HG02678 (cell line): ENCODE measurements around the gene BAIAP3.

Experiments
- ATAC-seq: cut with Tn5 transposase; IDR thresholded peaks from one replicate; pipeline ENCODE4 v1.9.1; 2021; ENCODE audit warnings: mild to moderate bottlenecking, moderate library complexity; ENCODE audit not compliant: unreplicated experiment

The BAIAP3 gene

GRCh38 chr16:1330931-1331711 lies 2.3 kb upstream of the BAIAP3 start:
- no peak for ATAC-seq

GRCh38 chr16:1331712-1332617 lies 1.5 kb upstream of the BAIAP3 start:
- peak; percentile 67 for ATAC-seq

- no peak for ATAC-seq
Measured at GRCh38 chr16:1332618-1333148, 762 bp upstream of the BAIAP3 start.

GRCh38 chr16:1333854-1334700 lies 632 bp downstream of the BAIAP3 start:
- ATAC-seq, result no peak

GRCh38 chr16:1334739-1335138 lies 1.3 kb downstream of the BAIAP3 start:
- no peak for ATAC-seq

GRCh38 chr16:1335211-1335971 lies 1.9 kb downstream of the BAIAP3 start:
- ATAC-seq, result no peak

GRCh38 chr16:1335996-1336395 lies 2.6 kb downstream of the BAIAP3 start:
- ATAC-seq, result no peak

GRCh38 chr16:1336619-1337018 lies 3.2 kb downstream of the BAIAP3 start:
- no peak for ATAC-seq

GRCh38 chr16:1337486-1337885 lies 4.0 kb downstream of the BAIAP3 start:
- no peak for ATAC-seq

- ATAC-seq, result no peak
Measured at GRCh38 chr16:1338119-1338730, 4.8 kb downstream of the BAIAP3 start.

GRCh38 chr16:1338855-1339675 lies 5.6 kb downstream of the BAIAP3 start:
- no peak for ATAC-seq

GRCh38 chr16:1340730-1341494 lies 7.5 kb downstream of the BAIAP3 start:
- ATAC-seq, result no peak

- ATAC-seq, result no peak
Measured at GRCh38 chr16:1341495-1342420, 8.3 kb downstream of the BAIAP3 start.

GRCh38 chr16:1342526-1343427 lies 9.3 kb downstream of the BAIAP3 start:
- ATAC-seq, result peak; percentile 86

- no peak for ATAC-seq
Measured at GRCh38 chr16:1343428-1344242, 10.2 kb downstream of the BAIAP3 start.
